ENCODE data around the gene EHD4. TPM values are rescaled to one million over a fixed set of nuclear protein-coding genes. Genes with fewer than 3 reads are reported as not detected.

The EHD4 gene
- total and polyA plus RNA-seq, 2 donors (not counting 3 experiments of a cell fraction or from before 2014, with no cell fraction given), result 96.7 to 128 TPM

DNA sequence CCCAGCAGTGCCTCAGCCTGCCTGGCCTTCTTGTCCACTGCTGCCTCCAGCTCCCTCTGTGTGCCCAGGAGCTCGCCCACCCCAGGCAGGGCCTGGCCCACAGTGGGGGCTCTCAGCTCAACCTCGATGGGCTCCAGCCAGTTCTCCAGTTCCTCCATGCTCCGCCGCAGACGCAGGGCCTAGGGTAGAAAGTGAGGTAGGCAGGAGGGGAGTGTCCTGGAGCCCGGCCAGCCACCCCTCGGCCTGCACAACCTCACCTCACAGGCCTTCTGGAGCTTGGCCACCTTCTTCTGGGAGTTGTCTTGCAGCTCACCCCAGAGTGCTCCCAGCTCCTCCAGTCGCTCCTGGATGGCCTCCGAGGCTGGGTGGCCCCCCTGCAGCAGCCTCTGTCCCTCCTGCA, 115.0 kb downstream of the EHD4 start:
- no TSS peak for BruUV-seq (replicated peaks)
- no peaks in the 10 kb centered on the region for H4K20me1 ChIP-seq (replicated peaks; ENCODE audit: control insufficient read depth, extremely low read depth, insufficient read depth, low read length)
- no peaks in the 10 kb centered on the region for H3K9me1 ChIP-seq (replicated peaks; ENCODE audit: control insufficient read depth, extremely low read depth, insufficient read depth, low read length)
- H3K4me1 ChIP-seq (ENCODE audit: control insufficient read depth, extremely low read depth, insufficient read depth, low read length), result no peaks in the 10 kb centered on the region
- CTCF ChIA-PET, result interaction anchor here (0.9 to 2.0 kb wide), 2 partner anchors 19 to 47 kb away, joined by 3 to 6 read pairs; no protein-coding TSS in a partner anchor
- H3K4me3 ChIP-seq (replicated peaks in 1 of 3; ENCODE audit: insufficient read depth in 1 of 3, low read depth in 1 of 3, low read length in 3 of 3), result no peak overlapping the region
- H3K27ac ChIP-seq (ENCODE audit: insufficient read depth, low read depth, low read length), result no peak overlapping the region
- H3K9me3 ChIP-seq (replicated peaks; ENCODE audit: control insufficient read depth, insufficient read depth, low read length), result no peaks in the 10 kb centered on the region
- H3K9ac ChIP-seq (replicated peaks; ENCODE audit: extremely low read depth, insufficient read depth, low read length), result no peak overlapping the region
- intact Hi-C loops (cut with micrococcal nuclease), result no loop called here
- TF ChIP-seq, protein P1, sequence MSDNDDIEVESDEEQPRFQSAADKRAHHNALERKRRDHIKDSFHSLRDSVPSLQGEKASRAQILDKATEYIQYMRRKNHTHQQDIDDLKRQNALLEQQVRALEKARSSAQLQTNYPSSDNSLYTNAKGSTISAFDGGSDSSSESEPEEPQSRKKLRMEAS (IDR thresholded peaks at IDR 0.05; ENCODE audit: insufficient read depth, insufficient read length), result no peak
- TF ChIP-seq JUN (IDR thresholded peaks at IDR 0.05; ENCODE audit: borderline replicate concordance, insufficient read depth, insufficient read length, low read depth) (no peak), POLR2AphosphoS5 (IDR thresholded peaks at IDR 0.05; ENCODE audit: insufficient read depth, low read depth, low read length) (no peak), MYC (IDR thresholded peaks at IDR 0.05; ENCODE audit: low read depth, low read length) (no peak), FOS (IDR thresholded peaks at IDR 0.05; ENCODE audit: borderline replicate concordance, insufficient read depth, low read length) (no peak)
- TF ChIP-seq, protein P2, sequence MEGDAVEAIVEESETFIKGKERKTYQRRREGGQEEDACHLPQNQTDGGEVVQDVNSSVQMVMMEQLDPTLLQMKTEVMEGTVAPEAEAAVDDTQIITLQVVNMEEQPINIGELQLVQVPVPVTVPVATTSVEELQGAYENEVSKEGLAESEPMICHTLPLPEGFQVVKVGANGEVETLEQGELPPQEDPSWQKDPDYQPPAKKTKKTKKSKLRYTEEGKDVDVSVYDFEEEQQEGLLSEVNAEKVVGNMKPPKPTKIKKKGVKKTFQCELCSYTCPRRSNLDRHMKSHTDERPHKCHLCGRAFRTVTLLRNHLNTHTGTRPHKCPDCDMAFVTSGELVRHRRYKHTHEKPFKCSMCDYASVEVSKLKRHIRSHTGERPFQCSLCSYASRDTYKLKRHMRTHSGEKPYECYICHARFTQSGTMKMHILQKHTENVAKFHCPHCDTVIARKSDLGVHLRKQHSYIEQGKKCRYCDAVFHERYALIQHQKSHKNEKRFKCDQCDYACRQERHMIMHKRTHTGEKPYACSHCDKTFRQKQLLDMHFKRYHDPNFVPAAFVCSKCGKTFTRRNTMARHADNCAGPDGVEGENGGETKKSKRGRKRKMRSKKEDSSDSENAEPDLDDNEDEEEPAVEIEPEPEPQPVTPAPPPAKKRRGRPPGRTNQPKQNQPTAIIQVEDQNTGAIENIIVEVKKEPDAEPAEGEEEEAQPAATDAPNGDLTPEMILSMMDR (IDR thresholded peaks at IDR 0.05; ENCODE audit: extremely low read depth in 1 of 2, insufficient read depth in 1 of 2, low read depth in 1 of 2, low read length in 2 of 2), result no peak
- no peak for FAIRE-seq
- no peak overlapping the region for H2AFZ ChIP-seq (ENCODE audit: low read depth, low read length)
- H3K27me3 ChIP-seq (ENCODE audit: control insufficient read depth in 2 of 2, insufficient read depth in 2 of 2, low read length in 2 of 2), result no peaks in the 10 kb centered on the region
- H3K4me2 ChIP-seq (ENCODE audit: insufficient read depth, low read length), result no peak overlapping the region
- H3K36me3 ChIP-seq (ENCODE audit: control insufficient read depth in 2 of 2, extremely low read depth in 1 of 2, insufficient read depth in 2 of 2, low read length in 2 of 2), result peaks cover 5 to 44% of the 10 kb centered on the region in 2 experiments
- dilution Hi-C loops (cut with MboI; ENCODE audit: extremely low pct_ligation_motif_present, low sequenced_read_pairs), result no loop called here
- POLR2A ChIA-PET, result no interaction called here
- no peak for DNase-seq (ENCODE audit: low read depth, low spot score)
- no peaks in the 10 kb centered on the region for H3K79me2 ChIP-seq (ENCODE audit: control insufficient read depth, insufficient read depth, low read length)
